ENCODE results near the gene AHRR.
"Not testable (repeated sequence)": the region's sequence is repeated elsewhere in the genome, so short reads cannot be mapped to it uniquely, and the experiment has no call there.

AHRR gene

GRCh38 chr5:321230-321725, at the start of gene AHRR:
AHRR (plus strand) TSS chr5:321714; CDS start chr5:343903, 22,189 bp downstream.
- no peak for DNase-seq

- DNase-seq: not testable (repeated sequence)
These were observed 49.7 kb upstream of the AHRR start for GRCh38 chr5:271828-272167.

- DNase-seq: not testable (repeated sequence)
These were observed 48.4 kb upstream of the AHRR start for GRCh38 chr5:273091-273490.

- DNase-seq: not testable (repeated sequence)
These were observed 48.0 kb upstream of the AHRR start for GRCh38 chr5:273491-273890.

GRCh38 chr5:274346-274745, 47.2 kb upstream of the AHRR start:
- not testable (repeated sequence) for DNase-seq

GRCh38 chr5:278646-279045, 42.9 kb upstream of the AHRR start:
- DNase-seq: no peak

GRCh38 chr5:279051-279665, 42.4 kb upstream of the AHRR start:
- not testable (repeated sequence) for DNase-seq

GRCh38 chr5:285991-286557, 35.4 kb upstream of the AHRR start:
- DNase-seq: no peak

GRCh38 chr5:290200-290599, 31.3 kb upstream of the AHRR start:
- not testable (repeated sequence) for DNase-seq

GRCh38 chr5:291345-291744, 30.2 kb upstream of the AHRR start:
- DNase-seq: not testable (repeated sequence)

GRCh38 chr5:294788-295187, 26.7 kb upstream of the AHRR start:
- DNase-seq: not testable (repeated sequence)

- not testable (repeated sequence) for DNase-seq
These were observed 25.3 kb upstream of the AHRR start for GRCh38 chr5:296207-296606.

GRCh38 chr5:296954-297353, 24.6 kb upstream of the AHRR start:
- not testable (repeated sequence) for DNase-seq

- DNase-seq: not testable (repeated sequence)
These were observed 24.1 kb upstream of the AHRR start for GRCh38 chr5:297448-297847.

- DNase-seq: not testable (repeated sequence)
These were observed 23.4 kb upstream of the AHRR start for GRCh38 chr5:297991-298736.

- no peak for DNase-seq
These were observed 22.8 kb upstream of the AHRR start for GRCh38 chr5:298737-299125.

GRCh38 chr5:299921-300320, 21.6 kb upstream of the AHRR start:
- not testable (repeated sequence) for DNase-seq

- DNase-seq: not testable (repeated sequence)
These were observed 20.7 kb upstream of the AHRR start for GRCh38 chr5:300691-301435.

GRCh38 chr5:302416-302815, 19.1 kb upstream of the AHRR start:
- DNase-seq: not testable (repeated sequence)

GRCh38 chr5:302966-303365, 18.5 kb upstream of the AHRR start:
- no peak for DNase-seq

- not testable (repeated sequence) for DNase-seq
These were observed 17.8 kb upstream of the AHRR start for GRCh38 chr5:303741-304140.

GRCh38 chr5:305050-305449, 16.5 kb upstream of the AHRR start:
- DNase-seq: no peak

- no peak for DNase-seq
These were observed 16.1 kb upstream of the AHRR start for GRCh38 chr5:305459-305858.

All from NK-92 treated with Interleukin-12 subunit alpha and Interleukin-12 subunit beta, amount 100 ng/mL, for 24 hours (cell line).